ENCODE results near the gene FUBP3.

- TF ChIP-seq CTCF (IDR thresholded peaks at IDR 0.05) (no peak), POLR2A (IDR thresholded peaks at IDR 0.05) (no peak)
Measured at GRCh38 chr9:130537346-130538050, 41.9 kb upstream of the FUBP3 start.

Data from adrenal gland (tissue), 5 donors.